Measurements from ENCODE around the gene ENOX1.

The ENOX1 gene

GRCh38 chr13:43200736-43201135 is 586.0 kb downstream of the ENOX1 start:
- no peak for DNase-seq (ENCODE audit: low read depth)
- no peak overlapping the region for H3K4me3 ChIP-seq (ENCODE audit: low read length)
- TF ChIP-seq, protein P1, sequence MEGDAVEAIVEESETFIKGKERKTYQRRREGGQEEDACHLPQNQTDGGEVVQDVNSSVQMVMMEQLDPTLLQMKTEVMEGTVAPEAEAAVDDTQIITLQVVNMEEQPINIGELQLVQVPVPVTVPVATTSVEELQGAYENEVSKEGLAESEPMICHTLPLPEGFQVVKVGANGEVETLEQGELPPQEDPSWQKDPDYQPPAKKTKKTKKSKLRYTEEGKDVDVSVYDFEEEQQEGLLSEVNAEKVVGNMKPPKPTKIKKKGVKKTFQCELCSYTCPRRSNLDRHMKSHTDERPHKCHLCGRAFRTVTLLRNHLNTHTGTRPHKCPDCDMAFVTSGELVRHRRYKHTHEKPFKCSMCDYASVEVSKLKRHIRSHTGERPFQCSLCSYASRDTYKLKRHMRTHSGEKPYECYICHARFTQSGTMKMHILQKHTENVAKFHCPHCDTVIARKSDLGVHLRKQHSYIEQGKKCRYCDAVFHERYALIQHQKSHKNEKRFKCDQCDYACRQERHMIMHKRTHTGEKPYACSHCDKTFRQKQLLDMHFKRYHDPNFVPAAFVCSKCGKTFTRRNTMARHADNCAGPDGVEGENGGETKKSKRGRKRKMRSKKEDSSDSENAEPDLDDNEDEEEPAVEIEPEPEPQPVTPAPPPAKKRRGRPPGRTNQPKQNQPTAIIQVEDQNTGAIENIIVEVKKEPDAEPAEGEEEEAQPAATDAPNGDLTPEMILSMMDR (conservative IDR thresholded peaks at IDR 0.05; ENCODE audit: low read length): no peak

DNA sequence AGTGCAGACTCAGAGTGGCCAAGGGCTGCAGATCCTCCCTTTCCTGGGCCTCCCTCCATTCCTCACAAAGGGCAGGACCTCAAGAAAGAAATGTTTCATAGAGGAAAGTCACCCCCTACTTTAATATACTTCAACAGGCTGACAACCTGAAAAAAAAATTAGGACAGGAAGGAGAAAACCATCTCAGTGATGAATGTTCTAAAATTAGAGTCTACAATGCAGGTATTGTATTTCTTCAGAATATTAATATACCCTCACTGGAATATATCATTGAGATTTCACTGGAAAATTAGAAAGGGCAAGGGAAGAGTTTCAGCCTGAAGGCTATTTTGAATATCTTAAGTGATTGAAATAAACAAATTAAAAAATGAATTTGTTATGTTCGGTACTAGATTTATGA is 586.5 kb downstream of the ENOX1 start:
- H3K4me3 ChIP-seq (ENCODE audit: low read length): no peak overlapping the region
- DNase-seq (ENCODE audit: low read depth): no peak
- TF ChIP-seq, protein P1 (conservative IDR thresholded peaks at IDR 0.05; ENCODE audit: low read length): no peak

GRCh38 chr13:43196750-43197370 is 589.9 kb downstream of the ENOX1 start:
- H3K4me3 ChIP-seq (ENCODE audit: low read length): no peak overlapping the region
- peak; percentile 14 for DNase-seq (ENCODE audit: low read depth)
- TF ChIP-seq, protein P1 (conservative IDR thresholded peaks at IDR 0.05; ENCODE audit: low read length): no peak

DNA sequence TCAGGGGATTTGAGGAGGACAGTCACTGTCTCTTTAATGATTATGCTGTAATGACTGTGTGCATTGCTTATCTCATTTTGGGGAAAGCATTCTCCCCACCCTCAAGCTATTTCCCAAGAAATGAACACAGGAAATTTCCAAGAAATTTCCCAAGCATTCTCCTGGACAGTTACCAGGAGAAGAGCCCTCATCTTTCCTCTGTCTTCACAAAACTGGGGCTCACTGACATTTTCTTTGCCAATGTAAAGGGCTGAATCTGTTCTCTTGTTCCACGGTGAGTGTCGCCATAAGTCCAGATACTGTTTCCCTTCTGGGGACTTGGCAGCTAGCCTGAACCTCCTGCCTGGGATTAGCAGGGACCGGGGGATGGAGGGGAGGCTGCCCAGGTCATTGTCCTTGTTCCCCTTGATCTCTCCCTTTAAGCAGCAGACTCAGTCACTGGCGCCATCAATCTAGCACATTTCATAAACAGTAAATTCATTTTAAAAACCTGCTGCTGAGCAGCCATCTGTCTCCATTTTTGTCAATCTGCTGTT is 590.6 kb downstream of the ENOX1 start:
- no peak overlapping the region for H3K4me3 ChIP-seq (ENCODE audit: low read length)
- TF ChIP-seq, protein P1 (conservative IDR thresholded peaks at IDR 0.05; ENCODE audit: low read length): 0 out of 2 replicates have a peak, but pooled peaks have one; percentile 11
- DNase-seq (ENCODE audit: low read depth): peak; percentile 23

DNA sequence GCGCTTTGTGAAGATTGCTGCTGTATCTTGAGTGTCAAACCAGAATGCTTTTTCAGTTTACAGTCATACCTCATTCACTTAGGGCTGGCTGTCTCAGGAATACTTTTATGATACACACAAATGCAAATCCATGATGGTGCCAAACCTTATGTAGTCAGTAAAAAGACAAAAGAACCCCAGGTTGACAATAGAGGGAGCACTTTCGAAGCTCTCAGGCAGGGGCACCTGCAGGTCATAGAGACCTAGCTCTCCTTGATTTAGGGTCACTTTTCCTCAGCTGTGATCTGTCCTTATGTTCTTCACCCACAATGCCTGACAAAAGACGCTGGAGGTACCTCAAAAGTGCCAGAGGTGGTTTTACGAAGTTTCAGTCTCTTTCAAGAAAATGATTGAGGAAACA is 591.2 kb downstream of the ENOX1 start:
- no peak overlapping the region for H3K4me3 ChIP-seq (ENCODE audit: low read length)
- no peak for DNase-seq (ENCODE audit: low read depth)
- TF ChIP-seq, protein P1 (conservative IDR thresholded peaks at IDR 0.05; ENCODE audit: low read length): no peak; the same call in 1 of the 2 replicates

DNA sequence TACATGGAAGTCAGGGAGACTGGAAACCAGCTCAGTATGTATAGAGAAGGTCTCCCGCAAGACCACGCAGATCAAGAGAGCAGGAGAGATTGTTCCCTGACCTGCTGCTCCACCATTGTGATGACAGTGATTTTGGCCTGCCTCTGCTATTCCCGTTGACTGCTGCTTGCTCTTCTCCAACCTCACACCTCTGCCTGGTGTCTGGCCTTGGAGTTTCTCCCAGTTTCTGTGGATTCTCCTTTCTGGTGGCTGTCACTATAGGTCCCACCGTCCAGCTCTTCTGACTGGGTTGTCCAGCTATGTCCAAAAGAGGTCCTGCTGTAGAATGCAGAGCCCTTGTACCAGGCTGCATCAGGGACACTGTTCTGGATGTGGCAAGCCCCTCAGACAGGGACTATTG is 591.7 kb downstream of the ENOX1 start:
- H3K4me3 ChIP-seq (ENCODE audit: low read length): no peak overlapping the region
- no peak for DNase-seq (ENCODE audit: low read depth)
- TF ChIP-seq, protein P1 (conservative IDR thresholded peaks at IDR 0.05; ENCODE audit: low read length): no peak

DNA sequence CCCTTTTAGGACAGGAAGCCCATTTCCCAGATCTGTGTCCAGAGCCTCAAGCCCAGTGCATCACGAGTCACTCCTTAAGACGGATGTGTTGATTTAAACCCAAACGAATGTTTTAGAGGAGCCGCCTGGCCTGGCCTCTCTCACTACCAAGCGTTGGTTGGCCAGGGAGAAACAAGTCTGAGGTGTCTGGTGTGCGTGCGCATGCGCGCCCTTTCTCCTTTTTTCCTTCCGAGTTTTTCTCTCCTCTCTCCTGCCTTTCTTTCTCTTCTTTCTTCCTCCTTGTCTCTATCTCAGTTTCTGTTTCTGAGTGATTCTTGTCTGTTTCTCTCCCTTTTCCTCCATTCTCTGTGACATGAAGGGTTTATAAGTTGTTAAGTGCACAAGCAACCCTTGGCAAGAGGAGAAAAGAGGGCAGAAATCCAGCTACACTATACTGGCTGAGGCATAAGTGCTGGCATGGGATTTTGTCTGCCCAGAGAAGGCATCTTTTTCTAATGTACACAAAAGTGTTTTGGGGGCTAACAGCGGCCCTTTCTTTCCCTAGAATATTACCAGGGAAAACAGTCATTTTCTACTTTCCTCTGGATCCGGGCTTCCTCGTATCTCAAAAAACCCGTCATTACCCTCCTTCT is 592.9 kb downstream of the ENOX1 start:
- H3K4me3 ChIP-seq (ENCODE audit: low read length): no peak overlapping the region
- TF ChIP-seq, protein P1 (conservative IDR thresholded peaks at IDR 0.05; ENCODE audit: low read length): no peak
- DNase-seq (ENCODE audit: low read depth): no peak
